VCaP (cell line): Measurements from ENCODE around the gene KIR2DL4.

Experiments
- H3K27ac ChIP-seq: fragments of 450-650 bp; 2 replicates; pipeline ENCODE4 v1.5.1; 2017
- CTCF ChIP-seq: fragments of 450-650 bp; conservative IDR thresholded peaks from 2 replicates; pipeline ENCODE4 v1.5.1; 2017; ENCODE audit warnings: mild to moderate bottlenecking, moderate library complexity

The KIR2DL4 gene

GRCh38 chr19:54790711-54791110 lies 12.7 kb upstream of the KIR2DL4 start:
- no peak for TF ChIP-seq CTCF
- no peak overlapping the region for H3K27ac ChIP-seq

- H3K27ac ChIP-seq: no peak overlapping the region
- no peak for TF ChIP-seq CTCF
Observed at GRCh38 chr19:54791476-54791875, 11.9 kb upstream of the KIR2DL4 start.

- TF ChIP-seq CTCF: no peak
- H3K27ac ChIP-seq: no peak overlapping the region
Observed at GRCh38 chr19:54792814-54793213, 10.6 kb upstream of the KIR2DL4 start.

GRCh38 chr19:54795758-54796157 lies 7.7 kb upstream of the KIR2DL4 start:
- H3K27ac ChIP-seq: no peak overlapping the region
- no peak for TF ChIP-seq CTCF

GRCh38 chr19:54804101-54804500 lies 691 bp downstream of the KIR2DL4 start:
- no peak overlapping the region for H3K27ac ChIP-seq
- TF ChIP-seq CTCF: no peak

DNA sequence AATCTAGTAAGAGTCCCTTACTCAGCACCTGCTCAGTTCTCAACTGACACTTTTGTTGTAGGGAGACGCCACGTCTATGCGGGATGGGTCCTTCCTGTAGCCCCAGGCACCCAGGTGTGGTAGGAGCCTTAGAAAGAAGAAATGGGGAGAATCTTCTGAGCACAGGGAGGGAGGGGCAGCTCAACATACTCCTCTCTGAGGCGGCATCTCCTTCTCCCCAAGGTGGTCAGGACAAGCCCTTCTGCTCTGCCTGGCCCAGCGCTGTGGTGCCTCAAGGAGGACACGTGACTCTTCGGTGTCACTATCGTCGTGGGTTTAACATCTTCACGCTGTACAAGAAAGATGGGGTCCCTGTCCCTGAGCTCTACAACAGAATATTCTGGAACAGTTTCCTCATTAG lies 1.2 kb downstream of the KIR2DL4 start:
- no peak for TF ChIP-seq CTCF
- H3K27ac ChIP-seq: no peak overlapping the region

GRCh38 chr19:54805665-54806515 lies 2.5 kb downstream of the KIR2DL4 start:
- no peak overlapping the region for H3K27ac ChIP-seq
- no peak for TF ChIP-seq CTCF
